ENCODE data around the gene ODAD4.

Gene ODAD4

GRCh38 chr17:41930009-41930832, at the start of gene ODAD4:
Gene ODAD4 (plus strand): TSS chr17:41930617. CDS start chr17:41930724, 107 bp downstream.
- DNase-seq (ENCODE audit: low read depth in 2 of 2): peak; percentile 91 to 92

- DNase-seq (ENCODE audit: low read depth in 2 of 2): no peak
These were observed 47.7 kb upstream of the ODAD4 start for GRCh38 chr17:41882756-41883155.

GRCh38 chr17:41885733-41886132, 44.7 kb upstream of the ODAD4 start:
- DNase-seq (ENCODE audit: low read depth in 2 of 2): no peak

- no peak for DNase-seq (ENCODE audit: low read depth in 2 of 2)
These were observed 42.0 kb upstream of the ODAD4 start for GRCh38 chr17:41888332-41888965.

- no peak for DNase-seq (ENCODE audit: low read depth in 2 of 2)
These were observed 39.0 kb upstream of the ODAD4 start for GRCh38 chr17:41891135-41892020.

- DNase-seq (ENCODE audit: low read depth in 2 of 2): no peak
These were observed 38.4 kb upstream of the ODAD4 start for GRCh38 chr17:41892021-41892376.

GRCh38 chr17:41893384-41893783, 37.0 kb upstream of the ODAD4 start:
- DNase-seq (ENCODE audit: low read depth in 2 of 2): no peak

- DNase-seq (ENCODE audit: low read depth in 2 of 2): no peak
These were observed 35.6 kb upstream of the ODAD4 start for GRCh38 chr17:41894791-41895331.

GRCh38 chr17:41895617-41896016, 34.8 kb upstream of the ODAD4 start:
- no peak for DNase-seq (ENCODE audit: low read depth in 2 of 2)

- no peak for DNase-seq (ENCODE audit: low read depth in 2 of 2)
These were observed 33.7 kb upstream of the ODAD4 start for GRCh38 chr17:41896726-41897125.

GRCh38 chr17:41901646-41902045, 28.8 kb upstream of the ODAD4 start:
- DNase-seq (ENCODE audit: low read depth in 2 of 2): no peak

- DNase-seq (ENCODE audit: low read depth in 2 of 2): no peak
These were observed 26.1 kb upstream of the ODAD4 start for GRCh38 chr17:41904242-41904841.

GRCh38 chr17:41905172-41905571, 25.2 kb upstream of the ODAD4 start:
- DNase-seq (ENCODE audit: low read depth in 2 of 2): no peak

- no peak for DNase-seq (ENCODE audit: low read depth in 2 of 2)
These were observed 23.8 kb upstream of the ODAD4 start for GRCh38 chr17:41906465-41907184.

GRCh38 chr17:41907185-41907556, 23.2 kb upstream of the ODAD4 start:
- DNase-seq (ENCODE audit: low read depth in 2 of 2): no peak

GRCh38 chr17:41907633-41908539, 22.5 kb upstream of the ODAD4 start:
- DNase-seq (ENCODE audit: low read depth in 2 of 2): no peak

- DNase-seq (ENCODE audit: low read depth in 2 of 2): no peak
These were observed 21.3 kb upstream of the ODAD4 start for GRCh38 chr17:41909088-41909487.

- DNase-seq (ENCODE audit: low read depth in 2 of 2): no peak
These were observed 19.6 kb upstream of the ODAD4 start for GRCh38 chr17:41910701-41911391.

- DNase-seq (ENCODE audit: low read depth in 2 of 2): no peak
These were observed 17.5 kb upstream of the ODAD4 start for GRCh38 chr17:41912925-41913324.

Data from stimulated activated CD4-positive, alpha-beta T cell treated with anti-CD3 and anti-CD28 coated beads, Interleukin-1b, Interleukin-23, amount 100 ng/mL, for 4 hours (primary cell).